Caco-2 (cell line): ENCODE results near the gene BTAF1. TPM values are rescaled to one million over a fixed set of nuclear protein-coding genes. Genes with fewer than 3 reads are reported as not detected.

Source experiments
- BruUV-seq: library from RNA; stranded (reverse); fragments of 400-500 nt; replicated peaks from 2 replicates; lab custom pipeline; 2021; lab: Mats Ljungman, UMichigan
- CTCF ChIA-PET: fragments of 300-600 bp; sonication (Branson Sonifier 250); formaldehyde crosslinking; loops from one replicate; lab custom pipeline; 2022; ENCODE audit warnings: antibody characterized with exemption; lab: Charles Lee
- POLR2A ChIA-PET: fragments of 300-600 bp; sonication (Branson Sonifier 250); formaldehyde crosslinking; loops from one replicate; lab custom pipeline; 2022; ENCODE audit warnings: antibody characterized with exemption; lab: Charles Lee
- DNase-seq, 2 experiments: peaks; one replicate each; pipeline versions ENCODE4 v3.0.0 to v3.0.0-alpha.2; 2020 to 2022
- H3K27me3 ChIP-seq: replicated peaks from 2 replicates; pipeline ENCODE4 v1.6.0; 2011; ENCODE audit warnings: low read length; ENCODE audit not compliant: control insufficient read depth, insufficient read depth
- H3K36me3 ChIP-seq: 2 replicates; pipeline ENCODE4 v1.5.1; 2011; ENCODE audit warnings: low read length; ENCODE audit not compliant: control insufficient read depth, insufficient read depth
- H3K4me1 ChIP-seq: fragments of 250-450 bp; sonication (Bioruptor Pico); 2 replicates; pipeline ENCODE4 v1.5.1; 2020; ENCODE audit warnings: mild to moderate bottlenecking
- H3K4me3 ChIP-seq: 2 replicates; pipeline ENCODE4 v1.5.1; 2011; ENCODE audit warnings: low read depth, mild to moderate bottlenecking, control low read depth, low read length
- H3K9me3 ChIP-seq: fragments of 250-450 bp; sonication (Bioruptor Pico); 2 replicates; pipeline ENCODE4 v1.5.1; 2020; ENCODE audit warnings: mild to moderate bottlenecking, moderate library complexity
- H3K27ac Mint-ChIP-seq: one replicate; pipeline ENCODE4 v1.8.0; 2022; ENCODE audit warnings: mixed read lengths; ENCODE audit not compliant: unreplicated experiment
- H3K27me3 Mint-ChIP-seq: one replicate; pipeline ENCODE4 v1.8.0; 2022; ENCODE audit warnings: mixed read lengths; ENCODE audit not compliant: insufficient read depth, unreplicated experiment
- H3K36me3 Mint-ChIP-seq: one replicate; pipeline ENCODE4 v1.8.0; 2022; ENCODE audit warnings: mild to moderate bottlenecking, mixed read lengths; ENCODE audit not compliant: insufficient read depth, unreplicated experiment
- H3K4me1 Mint-ChIP-seq: one replicate; pipeline ENCODE4 v1.8.0; 2022; ENCODE audit warnings: low read depth, mixed read lengths; ENCODE audit not compliant: unreplicated experiment
- H3K4me3 Mint-ChIP-seq: one replicate; pipeline ENCODE4 v1.8.0; 2022; ENCODE audit warnings: mild to moderate bottlenecking, moderate library complexity, mixed read lengths; ENCODE audit not compliant: unreplicated experiment
- H3K9me3 Mint-ChIP-seq: one replicate; pipeline ENCODE4 v1.8.0; 2022; ENCODE audit warnings: mixed read lengths; ENCODE audit not compliant: unreplicated experiment
- intact Hi-C: fragments of 100-400 bp; cut with micrococcal nuclease; formaldehyde crosslinking; loops from one replicate; pipeline ENCODE4 v1.10.0; 2022; ENCODE audit not compliant: unreplicated experiment
- total RNA-seq: library from RNA; stranded (reverse); gene quantifications from 2 replicates; pipeline ENCODE4 v1.2.3, GENCODE V29; 2022
- TF ChIP-seq, protein P1 (sequence below), 2 experiments: fragments of 200-600 bp in 1 of 2; IDR thresholded peaks; 1 replicate in 1 of 2; 2 replicates in 1 of 2; pipeline versions ENCODE4 v1.5.1 to v1.8.0; 2011 to 2022; ENCODE audit warnings: antibody characterized with exemption in 1 of 2, control low read depth in 1 of 2, inconsistent platforms in 1 of 2, low read depth in 1 of 2, low read length in 1 of 2, mild to moderate bottlenecking in 1 of 2, moderate library complexity in 1 of 2; ENCODE audit not compliant: insufficient read depth in 1 of 2, severe bottlenecking in 1 of 2, unreplicated experiment in 1 of 2

Gene BTAF1
- total RNA-seq, 1 experiment from 2014 or later = 49.7 TPM

DNA sequence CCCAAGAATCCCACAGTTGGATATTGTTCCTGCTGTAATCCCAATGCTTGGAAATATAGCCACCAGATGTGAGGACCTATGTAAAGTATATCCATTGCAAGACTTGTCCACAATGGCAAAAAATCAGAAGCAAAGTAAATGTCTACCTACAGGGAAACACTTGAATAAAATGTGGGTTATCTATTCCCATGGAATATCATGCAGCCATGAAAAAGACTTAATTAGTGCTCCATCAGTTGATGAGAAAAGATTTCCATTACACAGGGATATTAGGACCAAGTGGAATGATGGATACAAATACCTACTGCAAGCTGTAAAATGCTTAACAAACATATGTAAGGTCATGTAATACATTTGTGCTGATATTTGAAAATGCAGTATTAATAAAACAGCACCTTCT lies 131.2 kb downstream of the BTAF1 start:
- ChIA-PET CTCF (no interaction called here), POLR2A (no interaction called here)
- TF ChIP-seq, protein P1, sequence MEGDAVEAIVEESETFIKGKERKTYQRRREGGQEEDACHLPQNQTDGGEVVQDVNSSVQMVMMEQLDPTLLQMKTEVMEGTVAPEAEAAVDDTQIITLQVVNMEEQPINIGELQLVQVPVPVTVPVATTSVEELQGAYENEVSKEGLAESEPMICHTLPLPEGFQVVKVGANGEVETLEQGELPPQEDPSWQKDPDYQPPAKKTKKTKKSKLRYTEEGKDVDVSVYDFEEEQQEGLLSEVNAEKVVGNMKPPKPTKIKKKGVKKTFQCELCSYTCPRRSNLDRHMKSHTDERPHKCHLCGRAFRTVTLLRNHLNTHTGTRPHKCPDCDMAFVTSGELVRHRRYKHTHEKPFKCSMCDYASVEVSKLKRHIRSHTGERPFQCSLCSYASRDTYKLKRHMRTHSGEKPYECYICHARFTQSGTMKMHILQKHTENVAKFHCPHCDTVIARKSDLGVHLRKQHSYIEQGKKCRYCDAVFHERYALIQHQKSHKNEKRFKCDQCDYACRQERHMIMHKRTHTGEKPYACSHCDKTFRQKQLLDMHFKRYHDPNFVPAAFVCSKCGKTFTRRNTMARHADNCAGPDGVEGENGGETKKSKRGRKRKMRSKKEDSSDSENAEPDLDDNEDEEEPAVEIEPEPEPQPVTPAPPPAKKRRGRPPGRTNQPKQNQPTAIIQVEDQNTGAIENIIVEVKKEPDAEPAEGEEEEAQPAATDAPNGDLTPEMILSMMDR (IDR thresholded peaks at IDR 0.05; ENCODE audit: insufficient read depth in 1 of 2, low read depth in 1 of 2, low read length in 1 of 2, severe bottlenecking in 1 of 2, unreplicated experiment in 1 of 2) = no peak
- Mint-ChIP-seq H3K4me1 (no peaks in the 10 kb centered on the region), H3K27me3 (no peaks in the 10 kb centered on the region), H3K27ac (no peak overlapping the region), H3K9me3 (no peaks in the 10 kb centered on the region), H3K36me3 (no peaks in the 10 kb centered on the region), H3K4me3 (no peak overlapping the region)
- Histone ChIP-seq H3K9me3 (no peaks in the 10 kb centered on the region), H3K36me3 (no peaks in the 10 kb centered on the region), H3K4me3 (no peak overlapping the region), H3K27me3 (no peaks in the 10 kb centered on the region), H3K4me1 (peaks cover 6% of the 10 kb centered on the region; the same call in 1 of the 2 replicates)
- intact Hi-C loops = no loop called here
- DNase-seq = no peak
- no TSS peak for BruUV-seq

DNA sequence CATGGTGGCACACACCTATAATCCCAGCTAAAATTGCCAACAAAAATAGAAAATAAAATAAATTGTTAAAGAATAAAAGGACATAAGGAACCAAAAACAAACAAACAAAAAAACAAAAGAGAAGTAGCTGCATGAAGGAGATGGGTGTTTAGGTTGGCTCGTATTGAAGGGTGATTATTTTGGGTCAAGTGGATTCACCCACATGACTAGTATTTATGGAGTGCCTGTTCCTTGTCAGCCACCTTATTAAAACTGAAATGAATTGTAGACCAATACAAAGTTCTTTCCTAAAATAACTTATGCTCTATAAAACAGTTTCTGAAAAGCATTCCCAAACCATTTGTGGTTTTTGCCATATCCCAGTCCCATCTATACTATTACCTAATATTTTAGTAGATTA lies 138.7 kb downstream of the BTAF1 start:
- H3K9me3 ChIP-seq = no peaks in the 10 kb centered on the region
- H3K4me3 ChIP-seq = no peak overlapping the region
- H3K36me3 ChIP-seq = no peaks in the 10 kb centered on the region
- Mint-ChIP-seq H3K4me3 (no peak overlapping the region), H3K36me3 (no peaks in the 10 kb centered on the region), H3K9me3 (no peaks in the 10 kb centered on the region), H3K4me1 (no peaks in the 10 kb centered on the region), H3K27ac (no peak overlapping the region), H3K27me3 (no peaks in the 10 kb centered on the region)
- no peak for DNase-seq
- BruUV-seq = no TSS peak
- ChIA-PET CTCF (no interaction called here), POLR2A (no interaction called here)
- peaks cover 6% of the 10 kb centered on the region; the same call in 1 of the 2 replicates for H3K4me1 ChIP-seq
- H3K27me3 ChIP-seq = no peaks in the 10 kb centered on the region
- TF ChIP-seq, protein P1 (IDR thresholded peaks at IDR 0.05; ENCODE audit: insufficient read depth in 1 of 2, low read depth in 1 of 2, low read length in 1 of 2, severe bottlenecking in 1 of 2, unreplicated experiment in 1 of 2) = no peak
- intact Hi-C loops = no loop called here

DNA sequence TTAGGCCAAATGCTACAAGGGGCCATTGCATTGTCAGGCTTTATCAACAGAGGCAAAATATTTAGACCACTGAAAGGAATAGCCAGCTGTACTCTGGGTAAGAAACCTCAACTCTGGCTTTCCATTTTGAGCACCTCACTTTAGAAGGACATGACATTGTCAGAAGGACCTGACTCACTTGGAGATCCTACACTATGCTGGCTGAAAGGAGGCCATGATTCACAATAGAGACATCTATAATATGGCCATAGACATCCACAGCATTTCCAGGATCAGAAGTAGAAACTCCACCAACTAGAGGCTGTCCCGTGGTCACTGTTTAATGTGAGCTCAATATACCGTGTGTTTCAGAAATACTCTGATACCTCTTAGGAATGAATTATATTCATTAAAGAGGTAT lies 140.9 kb downstream of the BTAF1 start:
- BruUV-seq = no TSS peak
- CTCF ChIA-PET = interaction anchor here (0.6 kb wide), 1 partner anchor 313 kb away, joined by 3 read pairs; no protein-coding TSS in a partner anchor
- TF ChIP-seq, protein P1 (IDR thresholded peaks at IDR 0.05; ENCODE audit: insufficient read depth in 1 of 2, low read depth in 1 of 2, low read length in 1 of 2, severe bottlenecking in 1 of 2, unreplicated experiment in 1 of 2) = no peak
- no peaks in the 10 kb centered on the region for H3K36me3 Mint-ChIP-seq
- no peak overlapping the region for H3K27ac Mint-ChIP-seq
- no peaks in the 10 kb centered on the region for H3K9me3 Mint-ChIP-seq
- H3K4me1 ChIP-seq = no peaks in the 10 kb centered on the region
- no peaks in the 10 kb centered on the region for H3K9me3 ChIP-seq
- H3K27me3 ChIP-seq = no peaks in the 10 kb centered on the region
- H3K4me3 ChIP-seq = no peak overlapping the region
- no peak for DNase-seq
- no peaks in the 10 kb centered on the region for H3K36me3 ChIP-seq
- POLR2A ChIA-PET = no interaction called here
- intact Hi-C loops = no loop called here
- H3K4me1 Mint-ChIP-seq = no peaks in the 10 kb centered on the region
- H3K27me3 Mint-ChIP-seq = no peaks in the 10 kb centered on the region
- no peak overlapping the region for H3K4me3 Mint-ChIP-seq
